HG03196 (cell line): ENCODE measurements around the gene DAGLA.
"Not testable (repeated sequence)": the region's sequence is repeated elsewhere in the genome, so short reads cannot be mapped to it uniquely, and the experiment has no call there.

Source experiments
- ATAC-seq: cut with Tn5 transposase; IDR thresholded peaks from one replicate; pipeline ENCODE4 v1.9.1; 2021; ENCODE audit not compliant: unreplicated experiment

Gene DAGLA

DNA sequence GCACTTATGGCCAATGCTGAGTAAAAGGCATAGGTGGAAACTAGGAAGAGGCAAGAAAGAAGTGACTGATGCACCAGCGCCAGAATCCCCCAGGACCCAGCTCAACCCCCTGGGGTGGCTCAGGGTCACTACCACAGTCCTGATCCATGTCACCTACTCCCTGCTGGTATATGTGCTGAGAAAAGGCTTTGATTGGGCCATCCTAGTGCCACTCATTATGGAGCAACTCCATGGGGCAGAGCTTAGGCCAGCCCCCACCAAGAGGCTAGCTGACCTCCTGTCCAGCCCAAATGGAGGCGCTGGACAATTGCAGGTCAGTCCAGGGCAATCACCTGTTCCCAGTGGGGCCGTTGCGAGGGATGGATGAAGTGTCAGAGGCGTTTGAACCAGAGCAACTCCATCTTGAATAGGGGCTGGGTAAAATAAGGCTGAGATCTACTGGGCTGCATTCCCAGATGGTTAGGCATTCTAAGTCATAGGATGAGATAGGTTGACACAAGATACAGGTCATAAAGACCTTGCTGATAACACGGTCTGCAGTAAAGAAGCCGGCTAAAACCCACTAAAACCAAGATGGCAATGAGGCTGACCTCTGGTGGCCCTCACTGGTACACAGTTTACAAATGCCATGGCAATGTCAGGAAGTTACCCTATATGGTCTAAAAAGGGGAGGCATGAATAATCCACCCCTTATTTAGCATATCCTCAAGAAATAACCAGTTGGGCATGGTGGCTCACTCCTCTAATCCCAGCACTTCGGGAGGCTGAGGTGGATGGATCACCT, 20.6 kb upstream of the DAGLA start:
- no peak for ATAC-seq

DNA sequence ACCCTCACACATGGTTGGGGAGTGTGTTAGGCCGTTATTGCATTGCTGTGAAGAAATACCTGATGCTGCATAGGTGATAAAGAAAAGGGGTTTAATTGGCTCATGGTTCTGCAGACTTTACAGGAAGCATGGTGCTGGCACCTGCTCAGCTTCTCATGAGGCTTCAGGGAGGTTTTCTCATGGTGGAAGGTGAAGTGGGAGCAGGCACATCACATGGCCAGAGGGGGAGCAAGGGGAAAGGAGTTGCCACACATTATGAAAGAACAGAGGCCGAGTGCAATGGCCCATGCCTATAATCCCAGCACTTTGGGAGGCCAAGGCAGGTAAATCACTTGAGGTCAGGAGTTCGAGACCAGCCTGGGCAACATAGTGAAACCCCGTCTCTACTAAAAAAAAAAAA, 19.2 kb upstream of the DAGLA start:
- ATAC-seq = not testable (repeated sequence)

DNA sequence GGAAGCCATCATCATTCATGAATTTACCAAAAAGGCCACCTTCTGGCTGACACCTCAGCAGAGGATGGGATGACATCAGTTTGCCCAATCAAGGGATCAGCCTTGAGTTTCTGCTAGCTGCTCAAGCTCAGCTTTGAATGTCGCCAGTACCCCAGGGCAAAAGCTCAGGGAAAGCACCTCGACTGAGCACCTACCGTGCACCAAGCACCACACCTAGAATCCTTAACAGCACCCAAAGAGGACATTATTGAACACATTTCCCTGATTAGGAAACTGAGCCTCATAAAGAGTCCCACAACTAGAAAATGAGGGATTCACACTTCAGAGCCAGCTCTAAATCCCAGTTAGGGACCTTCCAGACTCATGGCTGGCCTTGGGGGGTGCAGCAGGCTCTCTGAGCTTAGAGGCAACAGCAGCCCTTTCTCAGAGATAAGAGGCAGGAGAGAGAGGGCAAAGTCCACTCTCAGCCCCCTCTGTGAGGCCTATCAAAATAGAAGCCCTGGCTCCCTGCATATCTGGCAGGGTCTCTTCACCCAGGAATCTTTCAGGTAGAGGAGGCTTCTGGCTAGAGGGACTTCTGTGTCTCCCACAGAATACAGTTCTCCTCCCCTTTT, 13.4 kb upstream of the DAGLA start:
- no peak for ATAC-seq

DNA sequence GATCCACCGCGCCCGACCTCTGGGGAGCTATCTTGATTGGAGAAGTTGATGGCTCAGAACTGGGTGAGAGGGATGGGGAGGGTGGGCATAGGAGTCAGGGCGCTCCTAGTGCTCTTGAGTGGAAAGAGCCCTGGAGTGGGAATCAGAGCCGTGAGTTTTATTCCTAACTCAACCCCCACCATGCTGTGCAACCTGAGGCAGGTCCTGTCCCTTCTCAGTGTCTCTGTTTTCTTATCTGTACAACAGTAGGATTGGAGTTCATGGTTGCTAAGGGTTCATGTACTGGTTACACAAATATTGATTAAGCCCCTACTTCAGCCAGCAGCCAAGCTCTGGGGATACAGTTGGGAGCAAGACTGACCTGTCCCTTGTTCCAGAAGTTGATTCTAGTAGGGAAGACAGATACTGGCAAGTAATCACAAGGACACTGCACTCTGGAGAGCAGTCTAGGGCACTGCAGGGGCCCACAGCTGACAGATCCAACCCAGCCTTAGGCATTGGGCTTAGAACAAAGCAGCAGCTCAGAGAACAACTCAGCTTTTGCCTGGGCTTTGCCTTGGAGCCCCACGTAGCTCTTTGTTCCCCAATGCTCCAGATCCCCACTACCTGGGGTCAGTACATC, 12.4 kb upstream of the DAGLA start:
- ATAC-seq = no peak

DNA sequence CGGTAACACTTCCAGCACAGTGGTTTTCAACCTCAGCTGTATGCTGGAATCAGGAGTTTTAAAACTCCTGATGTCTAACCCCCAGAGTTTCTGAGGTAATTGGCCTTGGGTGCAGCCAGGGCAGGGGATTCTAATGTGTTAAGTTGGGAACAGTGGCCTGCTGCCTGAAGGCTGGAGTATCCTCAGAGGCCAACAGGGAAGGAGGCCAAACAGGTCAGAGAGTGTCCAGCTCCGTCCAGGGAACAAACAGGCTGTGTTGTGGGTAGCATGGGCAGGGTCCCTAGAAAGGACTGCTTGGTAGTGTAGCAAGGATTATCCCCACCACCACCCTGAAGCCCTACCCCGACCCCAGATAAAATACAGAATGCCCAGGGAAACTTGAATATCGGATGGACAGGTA, 10.8 kb upstream of the DAGLA start:
- no peak for ATAC-seq

DNA sequence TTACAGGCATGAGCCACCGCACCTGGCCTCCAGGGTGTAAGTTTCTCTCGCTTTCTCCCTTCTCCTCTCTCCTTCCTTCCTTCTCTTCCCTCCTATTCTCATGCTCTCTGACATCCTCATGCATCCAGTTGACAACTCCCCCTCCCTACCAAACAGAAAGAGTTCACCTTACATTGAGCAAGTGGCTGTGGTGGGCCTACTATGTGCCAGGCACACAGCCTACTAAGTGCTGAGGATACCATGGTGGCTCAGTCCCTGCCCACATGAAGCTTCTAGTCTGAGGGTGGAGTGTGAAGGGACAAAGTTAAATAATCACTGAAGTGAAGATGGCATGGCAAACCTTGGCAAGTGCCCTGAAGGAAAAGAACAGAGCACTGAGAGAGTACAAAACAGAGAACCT, 9.6 kb upstream of the DAGLA start:
- no peak for ATAC-seq

DNA sequence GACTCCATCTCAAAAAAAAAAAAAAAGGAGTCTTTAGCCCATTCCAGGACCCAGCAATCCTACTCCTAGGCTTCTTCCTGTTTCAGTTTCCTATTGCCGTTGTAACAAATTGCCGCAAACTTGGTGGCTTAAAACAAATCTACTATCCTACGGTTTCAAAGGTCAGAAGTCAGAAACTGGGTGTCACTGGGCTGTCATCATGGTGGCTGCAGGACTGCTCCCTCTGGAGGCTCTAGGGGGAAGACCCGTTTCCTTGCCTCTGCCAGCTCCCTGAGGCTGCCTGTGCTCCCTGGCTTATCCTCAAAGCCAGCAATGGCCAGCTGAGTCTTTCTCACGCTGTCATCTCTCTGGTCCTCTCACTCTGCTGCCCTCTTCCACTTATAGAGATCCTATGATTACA, 8.7 kb upstream of the DAGLA start:
- no peak for ATAC-seq

DNA sequence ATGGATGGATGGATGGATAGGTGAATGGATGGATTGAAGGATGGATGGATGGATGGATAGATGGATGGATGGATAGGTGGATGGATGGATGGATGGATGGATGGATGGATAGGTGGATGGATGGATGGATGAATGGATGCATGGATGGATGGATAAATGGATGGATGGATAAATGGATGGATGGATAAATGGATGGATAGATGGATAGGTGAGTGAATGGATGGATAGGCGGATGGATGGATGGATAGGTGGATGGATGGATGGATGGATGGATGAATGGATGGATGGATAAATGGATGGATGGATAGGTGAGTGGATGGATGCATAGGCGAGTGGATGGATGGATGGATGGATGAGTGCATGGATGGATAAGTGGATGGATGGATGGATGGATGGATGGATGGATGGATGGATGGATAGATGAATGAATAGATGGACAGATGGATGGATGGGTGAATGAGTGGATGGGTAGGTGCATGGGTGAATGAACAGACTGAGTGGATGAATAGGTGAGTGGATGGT, 6.2 kb upstream of the DAGLA start:
- ATAC-seq = not testable (repeated sequence)

DNA sequence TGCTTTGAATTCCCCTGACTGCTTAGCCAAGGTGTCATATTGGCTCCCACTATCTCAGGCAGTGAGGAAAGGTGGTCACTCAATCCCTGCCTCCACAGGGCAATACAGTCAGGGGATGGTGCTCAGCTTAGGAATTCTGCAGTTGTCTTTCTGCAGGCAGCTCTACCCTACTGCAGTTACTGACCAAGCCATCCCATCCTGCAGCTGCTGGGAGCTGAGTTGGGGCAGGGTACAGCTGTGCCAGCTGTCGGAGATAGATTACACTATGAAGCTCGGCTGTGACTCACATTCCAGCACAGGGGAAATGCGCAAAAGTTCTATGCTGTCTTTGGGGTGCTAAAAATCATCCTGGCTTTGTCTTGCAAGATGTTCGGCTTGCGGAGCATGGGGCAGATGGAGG, 4.4 kb upstream of the DAGLA start:
- no peak for ATAC-seq

DNA sequence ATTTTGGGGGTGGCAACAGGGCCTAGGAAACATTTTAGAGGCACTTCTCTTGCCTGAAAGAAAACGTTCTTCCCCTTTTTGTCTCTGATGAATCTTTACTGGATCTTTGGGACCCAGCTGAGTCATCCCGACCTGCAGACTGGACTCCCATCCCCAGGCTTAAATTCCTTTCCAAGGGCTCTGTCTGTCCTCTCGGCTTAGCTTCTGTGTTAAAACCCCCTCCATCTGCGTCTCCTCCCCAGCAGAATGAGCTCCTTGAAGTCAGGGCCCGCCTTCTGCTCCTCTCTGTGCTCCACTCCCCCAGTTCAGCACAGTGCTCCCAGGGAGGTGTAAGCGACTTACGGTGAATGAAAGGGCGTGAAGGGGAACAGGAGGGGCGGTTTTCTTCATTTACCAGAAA, 895 bp upstream of the DAGLA start:
- no peak for ATAC-seq

DNA sequence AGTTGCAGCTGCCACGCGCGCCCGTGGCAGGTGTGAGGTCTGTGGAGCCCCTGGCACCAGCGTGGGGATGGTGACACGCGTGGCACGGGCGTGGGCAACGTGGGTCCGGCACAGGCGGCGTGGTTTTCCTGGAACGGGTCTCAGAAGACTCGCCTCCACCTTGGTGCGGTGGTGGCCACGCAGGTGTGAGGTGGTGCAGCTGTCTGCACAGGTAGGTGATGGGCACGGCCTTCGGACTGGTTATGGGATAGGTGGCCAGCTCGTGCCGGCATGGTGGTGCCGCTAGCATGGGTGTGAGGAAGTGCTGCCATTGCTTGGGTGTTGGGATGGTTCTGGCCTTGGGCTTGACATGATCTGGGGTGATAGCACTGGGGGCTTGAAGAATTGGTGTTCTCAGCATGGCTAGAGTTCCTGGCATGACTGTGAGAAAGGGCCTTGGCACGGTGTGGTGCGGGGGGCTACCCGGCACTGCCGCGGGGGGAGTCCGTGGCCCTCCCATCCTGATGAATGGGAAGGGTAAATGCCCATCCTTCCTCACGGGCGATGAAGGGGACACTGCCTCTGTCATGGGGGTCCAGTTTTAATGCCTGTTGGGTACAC, 531 bp downstream of the DAGLA start:
- ATAC-seq = no peak

DNA sequence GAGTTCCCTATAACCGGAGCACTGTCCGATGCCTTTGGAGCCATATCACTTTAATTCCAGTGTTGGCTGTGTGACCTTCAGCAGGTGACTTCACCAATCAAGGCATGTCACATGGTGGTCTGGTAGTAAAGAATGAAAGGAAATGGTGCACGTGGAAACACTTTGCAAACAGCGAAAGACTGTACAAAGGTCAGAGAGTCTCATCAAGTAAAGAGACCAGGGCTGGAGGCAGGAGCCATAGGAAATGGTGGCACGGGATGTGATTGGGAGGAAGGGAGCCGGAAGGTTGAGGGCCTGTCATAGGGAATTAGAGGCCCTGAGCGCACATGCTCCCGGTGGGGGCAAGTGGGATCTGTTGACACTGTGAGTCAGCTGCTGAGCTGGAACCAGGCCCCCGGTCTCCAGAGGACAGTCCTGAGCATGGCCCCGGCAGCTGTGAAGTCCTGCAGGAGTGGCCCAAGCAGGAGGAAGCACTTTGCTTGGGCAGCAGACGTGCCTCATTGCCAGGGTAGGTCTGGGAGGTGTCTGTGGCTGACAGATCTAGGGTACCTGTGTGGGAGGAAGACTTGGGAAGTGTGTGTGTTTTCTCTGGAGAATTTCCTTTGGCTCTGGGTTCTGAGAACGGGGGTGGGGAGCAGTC, 2.0 kb downstream of the DAGLA start:
- ATAC-seq = no peak

DNA sequence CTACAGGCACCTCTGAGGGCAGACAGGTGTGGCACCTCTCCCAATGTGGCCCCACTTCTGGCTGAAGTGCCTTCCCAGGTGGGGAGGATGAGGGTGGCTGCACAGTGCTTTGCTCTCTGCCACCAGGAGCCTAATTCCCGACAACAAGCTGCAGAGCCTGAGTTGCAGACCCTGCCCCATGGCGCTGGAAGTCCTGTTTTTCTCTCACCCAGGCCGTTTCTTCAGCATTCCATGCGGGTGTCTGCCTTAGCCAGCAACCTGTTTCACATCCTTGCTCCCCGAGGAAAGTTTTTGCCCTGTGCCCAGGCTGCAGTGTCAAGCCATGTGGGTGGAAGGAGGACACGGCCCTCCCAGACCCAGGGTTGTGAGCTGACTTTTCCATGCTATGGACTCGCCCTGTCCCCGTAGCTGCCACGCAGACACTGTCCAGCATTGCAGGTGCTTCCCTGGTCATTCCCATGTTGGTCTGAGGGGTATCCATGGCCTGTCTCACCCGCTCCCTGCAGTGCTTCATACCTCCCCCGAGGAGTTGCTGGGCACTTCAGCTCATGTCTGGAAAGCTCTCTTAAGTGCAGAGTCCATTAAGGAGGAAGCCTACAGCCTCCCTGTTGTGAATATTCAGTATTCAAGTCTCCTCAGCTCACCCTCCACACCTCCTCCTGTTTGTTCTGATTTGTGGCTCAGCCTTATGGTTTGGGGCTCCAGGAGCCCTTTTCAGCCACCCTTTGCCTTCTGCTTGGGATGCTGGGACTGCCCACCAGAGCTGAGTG, 2.9 kb downstream of the DAGLA start:
- ATAC-seq = no peak

DNA sequence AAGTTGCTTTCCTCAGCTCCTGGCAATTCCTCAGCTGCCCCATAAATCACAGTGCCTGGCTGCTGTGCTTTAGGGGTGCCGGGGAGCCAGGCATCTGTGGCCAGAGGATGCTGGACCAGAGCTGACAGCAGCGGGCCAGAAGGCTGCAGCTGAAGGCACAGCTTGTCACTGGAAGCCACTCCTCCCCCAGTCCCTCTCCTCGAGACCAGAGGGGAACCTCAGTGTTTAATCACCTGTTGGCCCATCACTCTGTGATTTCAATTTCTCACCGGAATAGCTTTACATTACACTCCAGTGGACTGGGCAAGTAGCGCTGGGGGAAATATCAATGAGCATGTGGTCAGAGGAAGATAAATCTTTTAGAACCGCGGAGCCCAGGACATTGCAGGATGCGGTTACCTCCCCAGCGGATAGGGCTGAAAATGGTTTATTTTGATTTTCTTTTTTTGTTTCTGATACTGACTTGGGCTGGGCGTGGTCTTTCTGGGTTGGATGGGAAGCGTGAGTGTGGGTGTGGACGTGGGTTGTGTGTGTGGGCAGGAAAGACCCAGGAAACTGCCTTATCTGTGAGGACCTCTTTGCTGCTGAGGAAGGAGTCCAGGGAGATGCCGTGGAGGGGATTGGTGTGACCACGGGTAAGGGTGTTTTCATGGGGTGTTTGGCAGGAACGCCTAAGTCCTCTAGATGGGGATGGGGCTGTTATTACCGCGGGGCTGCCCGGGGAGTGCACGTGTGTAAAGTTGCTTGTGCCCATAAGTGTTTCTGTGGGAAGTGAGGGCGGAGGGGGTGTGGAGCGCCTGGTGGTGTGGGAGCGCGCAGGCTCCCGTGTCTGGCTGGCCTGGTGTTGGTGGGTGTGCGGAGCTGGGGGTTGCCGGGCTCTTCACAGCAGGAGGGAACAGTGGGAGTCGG, 4.0 kb downstream of the DAGLA start:
- ATAC-seq = no peak

DNA sequence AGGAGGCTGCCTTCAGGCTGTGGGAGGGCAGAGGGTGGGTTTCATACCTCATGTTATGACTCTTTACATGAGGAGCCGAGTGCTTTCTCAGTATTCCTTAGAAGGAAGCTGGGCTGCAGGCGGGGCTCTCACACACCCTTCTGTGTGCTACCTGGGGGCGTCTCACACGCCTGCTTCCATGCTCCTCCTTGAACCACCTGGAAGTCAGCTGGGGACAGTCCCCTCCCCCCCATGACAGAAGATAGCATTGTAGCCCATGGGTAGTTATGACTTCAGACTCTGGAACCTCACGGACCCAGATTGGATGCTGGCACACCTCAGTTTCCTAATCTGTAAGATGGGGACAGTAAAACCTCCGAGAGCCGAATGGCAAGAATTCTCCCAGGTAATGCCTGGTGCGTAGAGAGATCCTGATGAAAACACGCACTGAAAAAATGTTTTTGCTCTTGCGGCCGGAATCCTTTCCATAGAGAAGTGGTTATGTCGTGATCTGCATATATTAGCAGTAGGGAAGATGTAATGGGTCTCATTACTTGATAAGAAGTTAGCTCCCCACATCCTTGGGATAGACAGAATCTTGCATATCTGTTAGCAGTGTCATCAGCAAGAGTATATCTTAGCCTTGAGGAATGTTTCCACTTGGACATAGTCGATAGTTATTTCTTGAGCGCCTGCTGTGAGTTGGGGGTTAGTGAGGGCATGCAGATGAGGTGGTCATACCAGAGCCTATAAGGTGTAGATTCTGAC, 4.9 kb downstream of the DAGLA start:
- ATAC-seq = no peak

DNA sequence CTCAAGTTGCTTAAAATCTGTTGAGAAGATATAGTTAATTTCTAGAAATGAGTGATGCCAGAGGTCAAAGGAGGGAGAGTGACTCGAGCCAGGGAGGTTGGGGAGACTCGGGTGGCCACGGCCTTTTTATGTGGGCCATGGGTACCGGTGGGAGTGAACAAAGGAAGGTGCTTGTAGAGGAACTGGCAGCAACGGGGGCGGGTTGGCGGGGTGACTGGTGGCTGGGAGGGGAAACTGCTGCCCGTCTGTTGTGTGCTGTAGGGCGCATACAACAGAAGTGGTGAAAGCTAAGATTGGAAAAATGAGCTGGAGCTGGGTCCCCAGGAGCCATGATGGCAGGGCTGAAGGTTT, 5.4 kb downstream of the DAGLA start:
- ATAC-seq = no peak

DNA sequence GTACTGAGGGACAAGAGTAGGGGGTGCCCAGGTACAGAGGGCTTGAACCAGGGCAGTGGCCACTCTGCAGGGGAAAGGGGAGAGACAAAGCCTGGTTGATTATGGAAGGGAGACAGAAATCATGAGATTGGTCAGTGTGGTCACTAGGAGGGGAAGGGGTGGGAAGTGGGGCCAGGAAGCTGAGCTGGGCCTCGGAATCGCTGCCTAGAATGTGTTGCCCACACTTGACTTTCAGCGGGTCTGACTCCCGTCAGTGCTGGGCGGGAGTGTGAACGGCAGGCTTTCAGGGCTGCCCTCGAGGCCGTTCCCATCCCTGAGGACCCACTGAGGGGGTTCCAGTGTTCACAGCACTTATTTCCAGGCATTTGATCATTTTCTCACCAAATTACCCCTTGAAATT, 5.9 kb downstream of the DAGLA start:
- ATAC-seq = no peak

DNA sequence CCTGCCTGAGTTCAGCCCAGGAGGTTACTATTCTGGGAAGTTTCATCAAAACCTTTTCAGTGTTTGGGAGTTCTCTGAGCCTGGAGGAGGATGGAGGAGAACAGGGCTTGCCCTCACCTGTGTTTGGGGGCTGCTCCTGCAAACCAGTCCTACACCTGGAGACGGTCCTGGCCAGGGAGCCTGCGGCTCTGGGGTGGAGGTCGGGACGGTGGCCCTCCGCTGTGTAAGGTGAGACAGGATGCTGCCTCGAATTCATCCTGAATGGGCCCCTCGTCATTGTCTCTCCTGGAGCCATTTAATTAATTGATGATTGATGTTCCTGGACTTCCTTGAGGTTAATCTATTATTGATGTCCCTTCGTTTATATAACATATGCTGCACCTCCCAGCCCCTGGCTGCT, 6.3 kb downstream of the DAGLA start:
- ATAC-seq = no peak

DNA sequence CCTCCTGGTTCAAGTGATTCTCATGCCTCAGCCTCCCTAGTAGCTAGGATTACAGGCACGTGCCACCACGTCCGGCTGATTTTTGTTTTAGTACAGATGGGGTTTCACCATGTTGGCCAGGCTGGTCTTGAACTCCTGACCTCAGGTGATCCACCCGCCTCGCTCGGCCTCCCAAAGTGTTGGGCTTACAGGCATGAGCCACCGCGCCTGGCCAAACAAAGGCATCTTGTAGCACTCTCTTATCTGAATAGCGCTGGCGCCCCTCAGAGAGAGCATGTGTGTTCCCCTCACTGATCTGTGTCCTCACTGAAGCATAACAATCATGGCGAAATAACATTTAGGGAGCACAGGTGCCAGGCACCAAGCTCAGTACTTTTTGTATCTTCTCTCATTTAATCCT, 7.2 kb downstream of the DAGLA start:
- ATAC-seq = no peak
